T-helper 9 cell (primary cell): ENCODE data around the gene SSR2.

Experiments used
- DNase-seq: peaks from one replicate; pipeline ENCODE4 v3.0.0-alpha.2; 2020
- total RNA-seq, 2 donors: gene quantifications; one replicate each; lab custom pipeline; 2026; lab: John Stamatoyannopoulos, UW

Gene SSR2
- total RNA-seq: 189 to 194 reads per million in 2 donors

DNA sequence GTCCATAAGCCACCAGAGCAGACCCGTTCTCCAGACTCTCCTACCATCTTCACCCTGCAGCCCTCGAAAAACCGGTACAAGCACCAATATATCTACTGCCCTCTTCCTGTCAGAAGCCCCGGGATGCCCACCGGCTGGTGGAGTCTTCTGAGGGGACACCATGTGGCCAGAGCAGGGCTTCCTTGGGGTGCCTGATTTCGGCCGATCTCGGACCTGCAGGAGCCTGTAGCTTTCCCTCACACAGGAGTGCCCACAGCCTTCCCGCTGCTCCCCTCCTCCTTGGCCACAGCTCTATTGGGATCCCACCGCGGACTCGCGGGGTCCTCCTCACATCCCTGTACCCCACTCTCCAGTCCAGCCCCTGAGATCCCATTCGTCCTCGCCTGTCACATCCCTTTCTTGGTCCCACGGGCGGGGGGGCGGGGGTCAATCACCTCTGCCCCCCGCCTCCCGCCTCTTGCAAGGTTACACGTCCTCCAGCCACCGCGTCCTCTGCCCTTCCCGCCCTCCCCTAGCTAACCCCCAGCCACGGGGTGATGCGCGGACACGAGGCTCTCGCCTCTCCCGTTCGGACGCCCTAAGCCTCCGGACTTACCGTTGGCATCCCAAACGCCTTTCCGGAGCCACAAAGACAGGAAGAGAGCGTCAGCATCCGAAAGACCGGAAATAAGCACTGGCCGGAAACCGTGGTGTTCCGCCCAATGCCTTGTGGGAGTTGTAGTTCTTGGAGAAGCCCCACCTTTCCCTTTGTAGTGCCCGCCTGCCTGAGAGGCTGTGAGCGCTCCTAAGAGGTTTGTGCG lies at the start of gene SSR2:
SSR2 (minus strand) TSS at position 659 of the 800 bp plus-strand sequence. CDS start 784 bp downstream, outside the sequence.
- peak; percentile 73 for DNase-seq

DNA sequence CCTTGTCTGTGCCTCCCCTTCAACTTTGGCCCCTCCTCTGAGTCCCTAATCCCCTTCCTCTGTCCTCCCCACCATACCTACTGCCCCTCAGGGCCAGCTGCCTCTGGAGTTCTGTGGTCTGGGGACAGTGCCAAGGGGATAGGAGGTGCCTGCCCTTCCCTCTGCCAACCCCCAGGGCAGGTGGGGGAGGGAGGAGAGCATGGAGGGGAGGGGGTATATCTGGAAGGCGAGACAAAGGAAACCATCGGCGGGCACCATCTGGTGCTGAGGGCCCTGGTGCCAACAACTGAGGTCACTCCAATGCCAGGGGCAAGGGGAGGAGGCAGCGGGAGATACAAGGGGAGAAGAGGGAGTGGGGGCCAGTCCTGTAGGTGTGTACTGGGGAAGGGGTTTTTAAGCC lies 49.8 kb upstream of the SSR2 start:
- DNase-seq: no peak

DNA sequence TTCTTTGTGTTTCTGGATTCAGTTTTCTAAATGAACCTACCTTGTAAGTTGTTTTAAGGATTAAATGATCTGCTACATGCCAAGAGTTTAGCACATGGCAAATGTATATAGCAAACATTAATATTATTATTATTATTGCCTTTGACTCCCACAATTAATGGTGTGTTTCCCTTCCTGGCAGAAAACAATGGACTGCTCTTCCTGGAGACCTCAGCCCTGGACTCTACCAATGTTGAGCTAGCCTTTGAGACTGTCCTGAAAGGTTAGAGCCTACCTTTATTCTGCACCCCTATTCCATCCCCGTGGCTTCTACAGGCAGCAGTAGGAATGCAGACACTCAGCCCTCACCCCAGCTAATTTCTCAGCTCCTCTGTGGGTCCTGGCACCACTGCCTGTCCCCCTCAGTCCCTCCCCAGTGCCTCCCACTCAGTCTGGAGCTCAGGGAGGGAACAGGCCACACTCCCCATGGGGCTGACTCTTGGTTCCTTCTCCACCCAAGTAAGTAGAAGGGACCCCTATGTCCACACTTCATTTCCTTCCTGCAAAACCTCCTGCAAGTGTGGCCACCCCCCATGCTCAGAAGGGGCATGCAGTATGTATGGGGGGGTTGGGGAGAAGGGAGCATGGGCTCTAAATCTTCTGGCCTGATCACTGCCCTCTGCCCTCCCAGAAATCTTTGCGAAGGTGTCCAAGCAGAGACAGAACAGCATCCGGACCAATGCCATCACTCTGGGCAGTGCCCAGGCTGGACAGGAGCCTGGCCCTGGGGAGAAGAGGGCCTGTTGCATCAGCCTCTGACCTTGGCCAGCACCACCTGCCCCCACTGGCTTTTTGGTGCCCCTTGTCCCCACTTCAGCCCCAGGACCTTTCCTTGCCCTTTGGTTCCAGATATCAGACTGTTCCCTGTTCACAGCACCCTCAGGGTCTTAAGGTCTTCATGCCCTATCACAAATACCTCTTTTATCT lies 49.0 kb upstream of the SSR2 start:
- no peak for DNase-seq

DNA sequence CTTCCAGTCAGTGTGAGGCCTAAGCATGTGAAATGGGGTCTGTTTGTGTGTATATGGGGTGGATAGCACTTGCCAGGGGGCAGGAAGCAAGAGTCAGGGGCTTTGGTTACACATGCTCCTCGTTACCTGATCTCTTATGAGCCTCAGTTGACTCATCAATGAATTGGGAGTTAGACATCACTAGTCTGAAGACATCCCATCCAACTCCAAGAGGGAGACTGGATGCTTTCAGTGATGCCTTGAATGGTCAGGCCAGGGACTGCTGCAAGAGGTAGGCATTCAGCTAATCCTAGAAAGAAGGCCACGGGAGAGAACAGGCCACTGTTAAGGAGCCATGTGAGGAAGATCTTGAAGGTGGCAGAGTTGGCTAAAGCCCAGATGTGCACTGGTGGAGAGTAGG lies 46.5 kb upstream of the SSR2 start:
- DNase-seq: no peak

DNA sequence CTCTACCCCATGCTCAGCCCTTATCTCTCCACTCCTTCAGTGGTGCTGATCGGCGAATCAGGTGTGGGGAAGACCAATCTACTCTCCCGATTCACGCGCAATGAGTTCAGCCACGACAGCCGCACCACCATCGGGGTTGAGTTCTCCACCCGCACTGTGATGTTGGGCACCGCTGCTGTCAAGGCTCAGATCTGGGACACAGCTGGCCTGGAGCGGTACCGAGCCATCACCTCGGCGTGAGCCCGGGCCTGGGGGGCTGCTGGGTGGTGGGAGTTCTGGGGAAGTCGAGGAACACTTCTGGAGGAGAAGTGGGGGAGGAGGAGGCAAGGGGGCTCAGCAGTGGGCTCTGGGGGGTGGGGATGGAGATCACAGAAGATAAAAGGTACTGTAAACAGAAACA lies 45.1 kb upstream of the SSR2 start:
- DNase-seq: no peak

DNA sequence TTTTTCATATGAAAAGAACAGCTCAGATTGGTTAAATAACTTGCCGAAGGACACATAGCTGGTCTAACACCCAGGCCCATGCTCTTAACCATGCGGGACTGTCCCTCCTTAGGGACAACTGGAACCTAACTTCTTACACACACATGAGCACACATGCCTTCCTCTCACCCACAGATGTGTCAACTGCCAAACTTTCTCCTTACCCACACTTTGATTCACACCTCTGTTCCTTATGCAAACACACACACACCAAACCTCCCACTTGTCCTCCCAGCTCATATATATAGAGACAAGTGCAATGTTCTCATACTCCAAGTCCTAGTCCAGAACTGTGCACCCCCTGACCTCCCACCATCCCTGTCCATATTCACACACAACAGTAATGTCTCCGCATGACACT lies 44.5 kb upstream of the SSR2 start:
- DNase-seq: no peak

DNA sequence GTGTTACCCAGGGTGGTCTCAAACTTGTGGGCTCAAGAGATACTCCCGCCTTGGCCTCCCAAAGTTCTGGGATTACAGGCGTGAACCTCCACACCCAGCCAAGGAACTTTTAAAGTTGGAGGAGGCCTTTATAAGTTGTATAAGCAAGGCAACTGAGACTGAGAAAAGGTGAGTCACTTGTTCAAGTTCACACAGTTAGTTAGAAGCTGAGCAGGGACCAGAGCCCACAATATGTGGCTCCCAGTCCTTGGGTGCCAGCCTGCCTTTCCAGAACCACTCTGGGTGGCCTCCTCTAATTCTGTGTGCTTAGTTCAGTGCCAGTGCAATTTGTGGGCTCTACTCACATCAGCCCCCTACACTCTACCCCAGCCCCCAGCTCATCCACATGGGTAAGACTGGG lies 43.9 kb upstream of the SSR2 start:
- DNase-seq: no peak

DNA sequence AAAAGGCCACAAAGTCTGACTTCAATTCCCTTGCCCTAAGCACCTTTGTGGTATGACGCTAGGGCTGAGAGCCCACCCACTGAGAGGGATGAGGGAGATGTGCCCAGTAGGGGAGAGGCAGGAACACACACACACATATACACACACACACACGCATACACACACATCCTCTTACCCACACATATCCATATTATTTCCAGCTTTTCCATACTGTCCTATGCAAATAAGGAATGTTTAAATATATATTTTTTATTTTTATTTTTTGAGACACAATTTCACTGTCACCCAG lies 43.2 kb upstream of the SSR2 start:
- no peak for DNase-seq

DNA sequence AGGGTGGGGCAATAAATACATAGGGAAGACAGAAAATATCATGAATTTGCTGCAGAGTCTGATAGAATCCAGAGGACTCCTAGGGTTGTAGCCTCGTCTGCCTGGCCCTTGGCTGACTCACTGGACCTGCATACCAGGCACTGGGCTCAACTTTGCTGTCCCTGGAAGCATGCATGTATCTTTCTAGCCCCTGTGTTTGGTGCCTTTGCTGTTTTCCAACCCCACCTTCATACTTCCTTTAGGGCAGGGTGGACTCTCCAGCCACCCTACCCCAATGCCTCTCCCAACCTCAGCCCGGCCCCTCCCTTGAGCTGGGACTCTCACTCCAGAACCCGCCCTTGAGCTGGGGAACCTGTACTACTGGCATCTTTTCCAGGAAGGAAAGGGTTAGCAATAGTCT lies 41.4 kb upstream of the SSR2 start:
- no peak for DNase-seq

DNA sequence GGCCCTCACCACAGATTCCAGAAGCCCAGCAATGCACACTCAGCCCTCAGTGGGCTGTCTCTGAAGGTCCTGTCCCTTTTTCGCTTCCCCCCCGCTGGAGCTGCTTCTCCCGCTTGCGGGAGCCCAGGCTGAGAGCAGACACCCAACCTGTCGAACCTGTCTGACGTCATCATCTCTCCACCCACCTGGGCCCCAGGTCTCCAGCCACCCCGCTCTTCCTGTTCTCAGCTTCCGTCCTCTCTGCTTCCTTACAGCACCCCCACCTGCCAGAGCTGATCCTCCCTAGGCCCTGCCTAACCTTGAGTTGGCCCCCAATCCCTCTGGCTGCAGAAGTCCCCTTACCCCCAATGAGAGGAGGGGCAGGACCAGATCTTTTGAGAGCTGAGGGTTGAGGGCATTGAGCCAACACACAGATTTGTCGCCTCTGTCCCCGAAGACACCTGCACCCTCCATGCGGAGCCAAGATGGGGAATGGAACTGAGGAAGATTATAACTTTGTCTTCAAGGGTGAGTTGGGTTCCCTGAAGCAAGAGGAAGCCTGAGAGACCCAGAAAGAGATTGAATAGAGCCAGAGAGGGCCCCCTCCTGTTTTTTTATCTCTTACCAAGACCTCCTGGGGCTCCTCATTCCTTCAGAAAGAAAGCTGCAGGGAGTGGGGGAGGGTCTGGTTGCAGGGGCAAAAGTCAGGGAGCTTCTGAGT lies 40.3 kb upstream of the SSR2 start, which contains the start of gene RAB25:
RAB25 (plus strand) TSS at position 224 of the 700 bp plus-strand sequence; CDS start at position 465, 241 bp downstream.
- DNase-seq: no peak

DNA sequence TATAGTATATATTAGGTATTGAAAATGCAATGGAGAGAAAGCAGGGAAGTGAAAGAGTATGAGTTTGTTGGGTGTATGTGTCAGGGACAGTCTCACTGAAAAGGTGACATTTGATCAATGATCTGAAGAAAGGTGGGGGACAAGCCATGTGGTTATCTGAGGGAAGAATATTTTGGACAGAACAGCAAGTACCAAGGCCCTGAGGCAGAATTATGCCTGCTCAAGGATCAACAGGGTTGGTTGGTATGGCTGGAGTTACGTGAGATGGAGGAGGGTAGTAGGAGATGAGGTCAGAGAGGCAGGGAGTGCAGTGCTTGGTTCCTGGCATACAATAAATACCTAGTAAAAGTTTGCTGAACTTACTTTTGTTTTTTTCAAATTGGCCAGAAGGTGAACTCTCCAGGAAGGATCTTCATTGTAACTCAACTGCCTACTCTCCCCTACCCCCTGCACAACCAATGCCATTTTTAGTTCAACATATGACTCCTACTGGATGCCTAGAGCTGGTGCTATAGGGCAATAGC lies 35.6 kb upstream of the SSR2 start:
- DNase-seq: no peak

DNA sequence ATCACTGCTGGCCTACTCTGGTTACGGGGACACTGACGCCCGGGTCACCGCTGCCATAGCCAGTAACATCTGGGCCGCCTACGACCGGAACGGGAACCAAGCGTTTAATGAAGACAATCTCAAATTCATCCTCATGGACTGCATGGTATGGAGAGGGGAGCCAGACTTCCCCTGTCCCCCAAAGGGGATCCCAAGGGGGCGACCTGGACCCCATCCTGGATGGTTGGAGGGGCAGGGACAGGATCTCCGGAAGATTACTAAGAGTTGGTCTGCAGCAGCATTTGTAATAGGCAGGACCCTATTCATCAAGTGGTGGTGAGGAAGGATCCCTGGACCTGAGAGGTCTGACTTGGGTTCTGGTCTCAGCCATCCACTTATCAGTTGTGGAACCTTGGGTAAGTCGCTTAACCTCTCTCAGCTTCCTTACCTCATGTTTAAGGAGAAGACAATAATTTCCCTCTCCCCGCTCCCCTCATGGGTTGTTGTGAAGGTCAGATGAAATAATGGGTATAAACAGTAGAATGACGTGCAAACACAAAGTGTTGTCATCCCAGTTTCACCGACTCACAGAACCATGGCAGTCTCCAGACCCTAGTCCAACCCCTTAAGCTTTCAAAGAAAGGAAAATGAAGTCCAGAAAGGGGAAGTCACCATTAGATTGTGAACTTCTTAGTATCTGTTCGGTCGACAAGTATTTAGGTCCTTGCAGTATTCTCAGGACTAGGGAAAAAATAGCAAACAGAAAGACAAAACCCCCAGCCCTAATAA lies 34.7 kb upstream of the SSR2 start:
- DNase-seq: no peak

DNA sequence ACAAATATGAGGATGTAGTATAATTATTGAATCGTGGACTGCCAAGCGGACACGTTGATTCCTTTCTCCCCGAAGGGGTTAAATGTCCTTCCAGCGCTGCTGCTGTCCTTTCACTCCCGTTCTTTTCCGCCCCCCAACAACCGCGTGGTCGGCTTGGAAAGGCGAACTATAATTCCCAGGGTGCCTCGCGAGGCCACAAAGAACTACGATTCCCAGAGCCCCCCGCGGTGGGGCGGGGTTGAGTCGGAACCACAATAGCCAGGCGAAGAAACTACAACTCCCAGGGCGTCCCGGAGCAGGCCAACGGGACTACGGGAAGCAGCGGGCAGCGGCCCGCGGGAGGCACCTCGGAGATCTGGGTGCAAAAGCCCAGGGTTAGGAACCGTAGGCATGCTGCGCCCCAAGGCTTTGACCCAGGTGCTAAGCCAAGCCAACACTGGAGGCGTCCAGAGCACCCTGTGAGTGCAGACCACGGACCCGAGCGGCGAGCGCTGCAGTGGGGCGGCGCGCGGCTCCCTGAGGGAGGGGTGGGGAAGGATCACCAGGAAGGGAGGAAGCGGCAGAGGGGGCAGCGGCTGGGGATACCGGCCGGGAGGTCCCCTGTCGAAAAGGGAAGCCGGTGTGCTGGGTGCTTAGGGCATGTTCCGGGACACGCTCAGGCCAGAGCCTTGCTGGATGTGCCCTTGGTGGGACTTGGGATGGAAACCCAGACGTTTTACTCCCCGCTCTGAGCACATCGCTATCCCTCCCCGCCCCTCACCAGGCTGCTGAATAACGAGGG lies 33.9 kb upstream of the SSR2 start, which contains the start of gene LAMTOR2:
LAMTOR2 (plus strand) TSS at position 283 of the 781 bp plus-strand sequence; CDS start at position 391, 108 bp downstream.
- peak; percentile 93 for DNase-seq

DNA sequence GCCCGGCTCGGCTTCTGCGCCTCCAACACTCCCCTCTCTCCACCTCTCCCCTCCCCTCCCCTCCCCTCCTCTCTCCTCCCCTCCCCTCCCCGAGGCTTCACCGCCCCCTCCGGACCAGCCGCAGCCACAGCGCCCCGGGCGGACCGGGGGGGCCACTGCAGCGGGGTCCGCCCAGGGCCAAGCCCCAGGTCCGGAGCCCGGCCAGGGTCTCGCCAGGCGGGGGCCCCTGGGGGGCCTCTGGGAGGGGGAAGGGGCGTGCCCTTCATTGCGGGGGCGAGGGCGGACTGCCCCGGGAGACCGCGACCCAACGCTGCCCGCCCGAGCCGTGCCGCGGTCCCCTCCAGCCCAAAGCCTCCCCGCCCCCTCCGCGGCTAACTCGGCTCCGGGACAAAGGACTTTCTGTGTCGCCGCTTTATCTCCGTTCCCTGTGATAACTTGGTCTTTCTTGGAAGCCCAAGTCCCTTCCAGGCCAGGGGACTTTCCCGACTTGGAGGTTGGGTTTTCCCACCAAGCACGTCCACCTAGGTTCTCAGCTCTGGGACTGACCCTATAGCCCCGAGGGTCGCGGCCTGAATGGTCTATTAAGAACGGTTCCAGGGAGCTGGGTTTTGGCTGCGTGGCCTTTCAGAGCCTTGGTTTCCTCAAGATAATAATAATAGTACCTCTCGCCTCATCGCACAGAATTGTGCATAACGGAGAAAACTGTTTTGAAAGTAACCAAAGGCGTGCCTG lies 33.2 kb upstream of the SSR2 start, which contains the start of gene UBQLN4:
UBQLN4 (minus strand) TSS at position 31 of the 732 bp plus-strand sequence. CDS start 97 bp downstream, outside the sequence.
- DNase-seq: peak; percentile 78

DNA sequence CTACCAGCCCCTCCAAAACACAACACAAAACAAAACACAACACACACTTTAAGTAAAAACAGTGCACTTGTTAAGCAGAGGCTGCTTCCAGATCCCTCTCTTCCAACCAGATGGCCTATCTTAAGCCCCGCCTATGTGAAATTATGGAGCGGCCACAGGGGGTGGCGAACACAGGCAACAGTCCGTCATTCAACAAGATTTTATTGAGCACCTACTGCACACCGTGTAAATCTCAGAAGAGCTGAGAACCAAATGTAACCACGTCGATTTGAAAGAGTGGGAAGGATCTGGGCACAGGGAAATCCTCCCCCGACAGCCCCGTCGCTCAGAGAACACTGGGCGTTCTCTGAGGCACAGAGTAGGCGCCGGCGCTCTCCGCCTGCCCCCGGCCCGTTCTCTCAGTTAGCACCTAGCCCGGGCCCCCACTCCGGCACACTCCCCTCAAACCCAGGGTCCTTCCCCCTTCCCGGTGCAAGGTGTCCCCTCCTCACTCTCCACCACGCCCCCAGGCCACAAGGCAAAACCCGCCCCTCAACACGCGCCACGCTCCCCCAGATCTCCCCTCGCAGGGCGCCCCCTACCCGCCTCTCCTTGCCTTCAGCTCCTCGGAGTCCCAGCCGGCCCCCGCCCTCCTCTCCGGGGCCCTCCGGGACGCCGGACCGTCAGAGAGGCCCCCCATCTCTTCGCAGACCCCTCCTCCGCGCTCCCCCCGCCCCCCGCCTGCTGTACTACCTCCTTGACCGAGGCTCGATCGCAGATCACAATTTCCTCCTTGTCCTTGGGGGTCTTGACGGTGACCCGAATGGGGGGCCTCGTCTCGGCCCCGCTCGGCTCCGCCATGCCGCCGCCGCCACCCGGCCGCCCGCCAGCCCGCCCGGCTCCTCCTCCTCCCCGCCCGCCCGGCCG lies 32.4 kb upstream of the SSR2 start:
- DNase-seq: peak; percentile 67

DNA sequence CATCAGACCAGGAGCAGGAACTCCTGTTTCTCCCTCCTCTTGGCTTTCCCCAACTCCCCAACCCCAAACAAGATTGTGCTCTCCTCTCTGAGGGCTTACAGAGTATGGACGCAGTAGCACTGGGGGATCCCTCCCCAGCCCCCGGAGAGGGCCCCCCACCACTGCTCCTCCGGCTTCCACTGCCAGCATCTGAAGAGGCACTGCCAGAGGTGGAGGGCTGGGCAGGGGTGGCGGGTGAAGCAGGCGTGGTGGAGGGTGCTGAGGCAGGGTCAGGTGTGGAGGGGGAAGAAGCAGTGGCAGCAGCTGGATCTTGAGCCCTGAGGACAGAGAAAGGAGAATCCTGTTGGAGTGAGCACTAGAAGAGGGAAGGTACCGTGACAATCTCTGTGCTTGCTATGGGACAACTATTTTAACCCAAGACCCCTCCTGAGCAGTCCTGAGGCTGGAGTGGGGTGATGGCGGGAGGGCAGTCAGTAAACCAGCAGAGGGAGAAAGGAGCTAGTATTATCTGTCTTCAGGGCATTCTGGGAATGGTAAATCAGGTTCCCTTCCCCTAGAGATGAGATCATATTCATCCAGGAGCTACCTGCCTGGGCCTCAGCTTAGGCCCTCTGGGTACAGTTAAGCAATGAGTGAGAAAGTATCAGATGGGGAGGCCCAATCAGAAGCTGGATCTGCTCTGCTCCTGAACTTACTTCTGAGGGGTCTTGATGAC lies 30.4 kb upstream of the SSR2 start:
- DNase-seq: no peak

DNA sequence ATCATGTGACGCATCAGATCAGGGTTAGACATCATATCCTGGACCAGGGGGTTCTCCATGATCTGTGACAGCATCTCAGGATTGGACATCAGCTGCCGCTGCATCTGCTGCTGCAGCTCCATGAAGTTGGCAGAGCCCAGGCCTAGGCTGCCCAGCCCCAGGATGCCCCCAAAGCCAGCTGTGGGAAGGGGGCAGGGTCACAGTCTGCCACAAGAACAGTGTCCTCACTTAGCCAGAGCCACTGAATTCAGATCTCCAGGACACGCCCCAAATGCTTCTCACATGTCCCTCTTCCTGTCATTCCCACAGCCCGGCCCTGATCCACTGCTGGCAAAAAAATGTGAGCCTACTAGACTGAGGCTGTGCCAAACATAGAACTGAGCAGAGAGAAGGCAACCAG lies 29.6 kb upstream of the SSR2 start:
- no peak for DNase-seq

DNA sequence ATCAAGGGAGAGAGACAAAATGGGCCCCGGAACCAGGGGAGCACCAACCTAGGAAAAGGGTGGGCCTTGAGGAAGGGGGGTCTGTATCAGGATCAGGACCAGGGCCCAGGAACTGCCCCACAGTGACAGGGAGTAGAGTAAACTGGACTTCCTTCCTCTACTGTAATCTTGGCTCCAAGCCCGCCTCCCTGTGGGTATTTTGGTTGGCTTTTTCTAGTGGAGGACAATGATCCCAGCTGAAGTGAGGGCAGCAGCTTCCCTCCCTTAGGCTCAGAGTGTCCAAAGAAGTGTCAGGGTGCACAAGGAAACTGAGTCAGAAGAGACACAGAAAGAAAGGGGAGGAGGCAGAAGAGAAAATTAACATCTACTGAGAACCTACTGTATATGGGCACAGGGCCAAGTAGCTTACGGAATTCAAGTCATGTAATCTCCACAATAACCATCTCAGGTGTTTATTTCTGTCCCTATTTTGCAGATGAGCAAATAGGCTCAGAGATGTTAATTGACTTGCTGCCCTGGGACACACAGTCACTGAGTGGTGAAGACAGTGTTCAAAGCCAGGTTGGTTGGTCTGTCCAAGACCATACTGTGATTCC lies 28.0 kb upstream of the SSR2 start:
- no peak for DNase-seq
